ENCODE results near the gene MYO5B.

The MYO5B gene

GRCh38 chr18:49953391-49953790 is 241.6 kb downstream of the MYO5B start:
- no peak for DNase-seq (ENCODE audit: low read depth)
- no peak overlapping the region for H3K4me3 ChIP-seq (ENCODE audit: low read depth, low read length)
- TF ChIP-seq, protein P1, sequence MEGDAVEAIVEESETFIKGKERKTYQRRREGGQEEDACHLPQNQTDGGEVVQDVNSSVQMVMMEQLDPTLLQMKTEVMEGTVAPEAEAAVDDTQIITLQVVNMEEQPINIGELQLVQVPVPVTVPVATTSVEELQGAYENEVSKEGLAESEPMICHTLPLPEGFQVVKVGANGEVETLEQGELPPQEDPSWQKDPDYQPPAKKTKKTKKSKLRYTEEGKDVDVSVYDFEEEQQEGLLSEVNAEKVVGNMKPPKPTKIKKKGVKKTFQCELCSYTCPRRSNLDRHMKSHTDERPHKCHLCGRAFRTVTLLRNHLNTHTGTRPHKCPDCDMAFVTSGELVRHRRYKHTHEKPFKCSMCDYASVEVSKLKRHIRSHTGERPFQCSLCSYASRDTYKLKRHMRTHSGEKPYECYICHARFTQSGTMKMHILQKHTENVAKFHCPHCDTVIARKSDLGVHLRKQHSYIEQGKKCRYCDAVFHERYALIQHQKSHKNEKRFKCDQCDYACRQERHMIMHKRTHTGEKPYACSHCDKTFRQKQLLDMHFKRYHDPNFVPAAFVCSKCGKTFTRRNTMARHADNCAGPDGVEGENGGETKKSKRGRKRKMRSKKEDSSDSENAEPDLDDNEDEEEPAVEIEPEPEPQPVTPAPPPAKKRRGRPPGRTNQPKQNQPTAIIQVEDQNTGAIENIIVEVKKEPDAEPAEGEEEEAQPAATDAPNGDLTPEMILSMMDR (IDR thresholded peaks at IDR 0.05; ENCODE audit: control insufficient read depth, extremely low read depth, insufficient read depth), result no peak

GRCh38 chr18:49949951-49950395 is 245.0 kb downstream of the MYO5B start:
- no peak for DNase-seq (ENCODE audit: low read depth)
- TF ChIP-seq, protein P1 (IDR thresholded peaks at IDR 0.05; ENCODE audit: control insufficient read depth, extremely low read depth, insufficient read depth), result no peak
- no peak overlapping the region for H3K4me3 ChIP-seq (ENCODE audit: low read depth, low read length)

DNA sequence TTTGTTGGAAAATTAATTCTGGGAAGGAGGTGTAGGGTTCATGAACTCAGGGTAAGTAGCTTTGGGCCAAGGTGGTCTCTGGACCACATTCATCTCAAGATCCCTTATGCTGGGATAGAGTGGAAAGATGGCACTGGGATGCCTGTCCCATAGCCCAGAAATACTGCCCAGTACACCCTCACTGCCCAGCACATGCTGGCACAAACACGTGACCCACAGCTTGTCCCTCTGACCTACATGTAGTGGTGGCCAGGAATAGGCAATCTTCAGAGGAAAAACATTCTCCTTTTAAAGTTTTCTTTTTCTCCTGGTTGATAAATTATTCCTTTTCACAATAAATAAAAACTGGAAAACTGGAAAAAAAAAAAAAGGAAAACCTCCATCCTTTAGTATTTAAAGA is 246.0 kb downstream of the MYO5B start:
- DNase-seq (ENCODE audit: low read depth), result no peak
- TF ChIP-seq, protein P1 (IDR thresholded peaks at IDR 0.05; ENCODE audit: control insufficient read depth, extremely low read depth, insufficient read depth), result no peak
- H3K4me3 ChIP-seq (ENCODE audit: low read depth, low read length), result no peak overlapping the region

DNA sequence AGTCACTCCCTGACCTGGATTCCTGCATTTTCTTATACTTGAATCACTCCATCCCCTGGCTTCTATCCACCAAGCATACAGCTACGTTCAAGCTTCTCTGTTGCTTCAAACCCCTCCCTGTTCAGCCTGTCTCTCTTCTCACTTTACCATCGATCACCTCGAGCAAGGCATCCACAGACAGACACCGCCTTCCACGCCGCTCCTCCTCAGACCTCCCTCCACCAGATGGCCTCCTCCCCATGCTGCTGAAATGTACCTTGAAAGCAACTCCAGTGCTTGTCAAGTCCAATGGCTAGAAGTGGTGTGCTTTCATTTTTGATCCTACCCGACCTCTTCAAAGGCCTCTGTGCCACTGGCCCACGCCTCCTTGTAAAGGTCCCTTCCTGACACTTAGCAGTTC is 250.3 kb downstream of the MYO5B start:
- TF ChIP-seq, protein P1 (IDR thresholded peaks at IDR 0.05; ENCODE audit: control insufficient read depth, extremely low read depth, insufficient read depth), result no peak
- no peak overlapping the region for H3K4me3 ChIP-seq (ENCODE audit: low read depth, low read length)
- no peak for DNase-seq (ENCODE audit: low read depth)

- DNase-seq (ENCODE audit: low read depth), result no peak
- no peak overlapping the region for H3K4me3 ChIP-seq (ENCODE audit: low read depth, low read length)
Measured at GRCh38 chr18:49936821-49937220, 258.1 kb downstream of the MYO5B start.

DNA sequence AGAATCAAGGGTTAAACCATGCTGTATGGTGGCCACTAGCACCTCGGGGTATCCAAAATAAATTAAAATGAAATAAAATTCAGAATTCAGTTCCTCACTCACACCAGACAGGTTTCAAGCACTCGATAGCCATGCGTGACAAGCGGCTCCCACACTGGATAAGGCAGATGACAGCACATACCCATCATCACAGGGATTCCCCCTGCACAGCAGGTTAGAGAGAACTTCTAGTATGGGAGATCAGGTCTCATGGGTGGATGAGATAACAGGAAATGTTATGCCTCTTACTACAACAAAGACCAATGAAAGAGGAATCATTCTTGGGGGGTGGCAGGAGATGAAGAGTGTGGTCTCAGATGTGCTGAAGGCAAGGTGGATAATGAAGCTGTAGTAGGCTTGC is 259.7 kb downstream of the MYO5B start:
- TF ChIP-seq, protein P1 (IDR thresholded peaks at IDR 0.05; ENCODE audit: control insufficient read depth, extremely low read depth, insufficient read depth), result no peak
- DNase-seq (ENCODE audit: low read depth), result no peak
- no peak overlapping the region for H3K4me3 ChIP-seq (ENCODE audit: low read depth, low read length)

More at GRCh38 chr18:49936821-49937220, 258.1 kb downstream of the MYO5B start:
- TF ChIP-seq, protein P1 (IDR thresholded peaks at IDR 0.05; ENCODE audit: control insufficient read depth, extremely low read depth, insufficient read depth), result no peak

- no peak for DNase-seq (ENCODE audit: low read depth)
- H3K4me3 ChIP-seq (ENCODE audit: low read depth, low read length), result no peak overlapping the region
- TF ChIP-seq, protein P1 (IDR thresholded peaks at IDR 0.05; ENCODE audit: control insufficient read depth, extremely low read depth, insufficient read depth), result no peak
Measured at GRCh38 chr18:49934457-49934856, 260.5 kb downstream of the MYO5B start.
